HG03354 (cell line): Measurements from ENCODE around the gene MEAK7.
A peak's percentile ranks its signal among the peaks of the same experiment; 100 is the strongest.

Experiments used
- ATAC-seq: cut with Tn5 transposase; IDR thresholded peaks from one replicate; pipeline ENCODE4 v1.9.1; 2021; ENCODE audit warnings: mild to moderate bottlenecking; ENCODE audit not compliant: unreplicated experiment, poor library complexity, severe bottlenecking

Gene MEAK7

DNA sequence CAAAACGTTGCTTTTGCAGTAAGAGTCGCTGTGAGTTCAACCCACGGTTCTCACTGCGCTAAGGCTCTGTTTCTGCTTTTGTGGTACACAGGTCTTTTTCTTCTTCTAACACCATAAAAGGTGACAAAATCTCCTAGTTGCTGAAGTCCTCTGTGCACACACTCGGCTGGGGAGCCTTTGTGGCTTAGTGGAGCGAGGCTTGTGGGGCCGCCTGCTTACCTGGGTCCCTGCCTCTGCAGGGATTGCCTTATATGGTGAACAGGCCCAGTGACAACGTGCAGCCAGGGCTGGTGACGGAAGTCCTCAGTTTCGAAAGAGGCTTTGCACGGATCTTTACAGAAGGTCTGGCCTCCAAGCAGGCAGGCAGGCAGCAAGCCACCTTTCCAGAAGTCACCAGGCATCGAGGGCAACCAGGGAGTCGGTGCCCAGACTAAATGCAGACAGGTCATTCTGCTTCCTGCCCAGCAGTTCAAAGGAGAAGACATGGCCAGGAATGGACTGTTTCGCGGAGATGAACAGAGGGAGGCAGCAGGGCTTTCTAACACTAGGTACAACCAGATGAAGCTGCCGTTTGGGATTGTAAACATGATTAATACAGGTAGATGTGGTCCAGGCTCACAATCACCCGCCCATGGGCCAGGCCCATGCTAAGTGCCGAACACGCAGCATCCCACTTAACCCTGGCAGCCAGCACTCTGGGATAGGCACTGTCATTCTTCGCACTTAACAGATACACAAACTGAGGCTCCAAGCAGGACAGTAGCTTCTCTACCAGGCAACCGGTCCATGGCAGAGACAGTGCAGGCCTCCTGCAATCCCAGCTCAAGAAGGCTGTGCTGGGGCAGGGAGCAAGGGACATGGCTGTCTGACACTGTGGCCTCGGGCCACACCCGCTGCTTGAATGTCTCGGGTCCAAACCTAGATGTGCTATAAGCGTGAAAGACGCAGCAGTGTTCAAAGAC, 10.7 kb upstream of the MEAK7 start:
- peak; percentile 86 for ATAC-seq

DNA sequence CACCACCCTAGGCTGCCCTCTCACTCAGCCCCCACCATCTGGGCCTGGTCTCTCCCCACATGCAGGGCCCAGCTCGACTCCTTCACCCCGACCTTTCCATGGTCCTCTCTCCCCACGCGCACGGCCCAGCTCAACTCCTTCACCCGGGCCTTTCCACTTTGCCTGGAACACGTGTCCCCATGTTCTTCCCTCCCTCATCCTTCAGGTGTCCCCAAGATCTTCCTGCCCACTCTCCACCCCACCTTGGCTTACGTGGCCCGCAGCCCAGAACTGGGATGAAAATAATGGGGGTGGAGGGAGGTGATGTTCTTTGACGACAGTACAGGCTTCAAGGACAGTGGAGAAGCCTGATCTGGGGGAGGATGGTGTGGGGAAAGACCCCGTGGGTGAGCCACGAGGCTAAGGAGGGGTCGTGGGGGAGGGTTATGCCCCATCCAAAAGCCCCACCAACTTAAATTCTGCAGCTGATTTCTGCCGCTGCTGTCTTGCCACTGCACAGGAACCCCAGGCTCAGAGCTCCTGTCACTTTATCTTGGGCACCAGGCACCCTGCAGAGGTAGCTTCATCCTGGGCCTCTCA, 9.9 kb upstream of the MEAK7 start:
- ATAC-seq = peak; percentile 2

GRCh38 chr16:84513666-84514065, 9.2 kb upstream of the MEAK7 start:
- ATAC-seq = no peak

GRCh38 chr16:84513123-84513522, 8.7 kb upstream of the MEAK7 start:
- ATAC-seq = no peak

GRCh38 chr16:84511831-84512230, 7.4 kb upstream of the MEAK7 start:
- ATAC-seq = no peak

DNA sequence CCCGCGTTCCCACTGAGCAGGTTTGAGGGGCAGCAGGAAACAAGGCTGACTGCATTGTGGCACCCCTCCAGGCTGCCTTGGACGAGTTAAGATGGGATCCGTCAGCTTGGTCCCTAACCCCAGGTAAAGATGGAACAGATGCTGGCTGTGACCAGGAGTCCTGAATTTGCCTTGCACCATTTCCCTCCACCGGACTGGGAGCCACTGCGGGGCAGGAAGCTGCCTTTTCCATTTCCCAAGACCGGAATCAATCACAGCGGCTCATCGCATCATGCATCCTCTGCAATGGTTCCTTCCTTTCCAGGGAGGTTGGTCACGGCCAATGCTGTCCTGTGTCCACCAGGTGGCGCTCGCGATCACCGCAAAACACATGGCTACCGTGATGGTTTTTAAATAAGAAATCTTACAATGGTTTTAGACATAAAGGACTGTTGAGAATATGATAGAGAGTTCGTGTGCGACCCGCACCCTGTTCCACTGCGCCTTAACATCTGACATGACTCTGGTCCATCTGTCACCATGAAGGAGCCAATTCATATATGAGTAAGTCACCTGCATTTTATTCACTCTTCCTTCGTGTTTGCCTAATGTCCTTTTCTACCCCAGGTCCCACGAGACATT, 6.8 kb upstream of the MEAK7 start:
- ATAC-seq = peak; percentile 34

DNA sequence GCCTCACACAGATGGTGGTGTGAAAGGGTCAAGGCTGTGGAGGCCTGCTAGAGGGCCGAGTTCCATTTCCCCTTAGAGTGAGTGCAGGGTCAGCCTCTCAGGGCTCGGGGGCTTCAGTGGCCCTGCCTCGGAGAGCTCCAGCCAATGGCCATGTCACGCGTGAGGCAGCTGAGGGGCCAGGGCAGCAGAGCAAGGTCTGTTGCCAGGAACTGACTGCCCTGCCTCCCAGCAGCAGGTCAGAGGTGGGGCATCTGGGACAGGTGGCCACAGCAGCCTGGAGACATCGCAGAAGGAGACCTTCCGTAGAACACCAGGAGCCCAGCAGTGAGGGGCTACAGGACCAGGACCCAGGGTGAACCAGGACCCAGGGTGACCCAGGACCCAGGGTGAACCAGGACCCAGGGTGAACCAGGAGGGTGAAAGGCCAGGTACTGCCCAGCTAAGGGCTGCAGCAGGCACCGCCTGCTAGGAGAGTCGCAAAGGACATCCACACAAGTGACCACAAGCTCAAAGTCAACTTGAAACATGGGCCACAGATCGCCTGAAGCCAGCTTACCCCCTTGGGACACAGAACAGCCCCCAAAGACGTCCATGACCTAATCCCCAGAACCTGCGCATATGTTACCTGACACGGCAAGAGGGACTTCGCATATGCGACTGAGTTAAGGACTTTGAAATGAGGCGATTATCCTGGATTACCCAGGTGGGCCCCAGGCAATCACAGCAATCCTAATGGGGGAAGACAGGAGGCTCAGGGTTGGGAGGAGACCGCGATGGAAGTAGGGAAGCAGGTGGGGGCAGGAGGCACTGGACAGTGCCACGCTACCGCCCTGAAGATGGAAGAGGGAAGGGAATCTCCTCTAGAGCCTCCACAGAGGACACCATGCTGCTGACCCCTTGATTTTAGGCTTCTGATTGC, 4.8 kb upstream of the MEAK7 start:
- no peak for ATAC-seq

- ATAC-seq = no peak
These were observed 4.0 kb upstream of the MEAK7 start for GRCh38 chr16:84508502-84508901.

DNA sequence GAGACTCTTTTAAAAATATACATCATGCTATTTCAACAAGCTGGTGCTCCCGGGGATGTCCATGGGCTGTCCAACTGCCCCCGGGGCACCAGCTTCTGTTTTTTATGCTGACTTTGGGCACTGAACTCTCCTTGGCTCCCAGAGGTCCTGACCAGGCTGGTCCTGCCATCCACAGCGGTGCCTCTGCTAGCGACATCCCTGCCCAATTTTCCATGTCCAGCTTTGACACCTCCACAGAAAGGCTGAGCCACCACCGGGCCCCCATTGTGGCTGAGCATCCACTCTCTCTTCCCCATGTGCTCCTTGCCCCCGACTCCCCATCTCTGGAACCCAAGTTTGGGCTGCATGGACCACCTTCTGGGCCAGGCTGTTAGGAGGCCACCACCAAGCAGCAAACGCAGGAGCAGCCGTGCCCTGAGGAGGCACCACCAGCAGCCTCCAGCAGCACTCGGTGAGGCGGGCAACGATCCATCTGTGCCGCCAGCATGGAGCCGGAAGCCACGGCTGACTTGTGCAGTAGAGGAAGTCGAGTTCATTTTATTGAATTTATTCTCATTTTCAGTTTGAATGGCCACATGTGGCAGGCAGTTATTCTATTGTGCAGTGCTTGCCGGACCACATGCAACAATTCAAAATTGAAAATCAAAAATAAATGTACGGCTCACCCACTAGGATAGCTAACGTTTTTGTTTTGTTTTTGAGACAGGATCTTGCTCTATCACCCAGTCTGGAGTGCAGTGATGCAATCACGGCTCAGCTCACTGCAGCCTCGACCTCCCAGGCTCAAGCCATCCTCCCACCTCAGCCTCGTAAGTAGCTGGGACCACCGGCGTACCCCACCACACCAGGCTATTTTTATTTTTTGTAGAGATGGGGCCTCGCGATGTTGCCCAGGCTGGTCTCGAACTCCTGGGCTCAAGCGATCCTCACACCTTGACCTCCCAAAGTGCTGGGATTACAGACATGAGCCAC, 2.8 kb upstream of the MEAK7 start:
- no peak for ATAC-seq

DNA sequence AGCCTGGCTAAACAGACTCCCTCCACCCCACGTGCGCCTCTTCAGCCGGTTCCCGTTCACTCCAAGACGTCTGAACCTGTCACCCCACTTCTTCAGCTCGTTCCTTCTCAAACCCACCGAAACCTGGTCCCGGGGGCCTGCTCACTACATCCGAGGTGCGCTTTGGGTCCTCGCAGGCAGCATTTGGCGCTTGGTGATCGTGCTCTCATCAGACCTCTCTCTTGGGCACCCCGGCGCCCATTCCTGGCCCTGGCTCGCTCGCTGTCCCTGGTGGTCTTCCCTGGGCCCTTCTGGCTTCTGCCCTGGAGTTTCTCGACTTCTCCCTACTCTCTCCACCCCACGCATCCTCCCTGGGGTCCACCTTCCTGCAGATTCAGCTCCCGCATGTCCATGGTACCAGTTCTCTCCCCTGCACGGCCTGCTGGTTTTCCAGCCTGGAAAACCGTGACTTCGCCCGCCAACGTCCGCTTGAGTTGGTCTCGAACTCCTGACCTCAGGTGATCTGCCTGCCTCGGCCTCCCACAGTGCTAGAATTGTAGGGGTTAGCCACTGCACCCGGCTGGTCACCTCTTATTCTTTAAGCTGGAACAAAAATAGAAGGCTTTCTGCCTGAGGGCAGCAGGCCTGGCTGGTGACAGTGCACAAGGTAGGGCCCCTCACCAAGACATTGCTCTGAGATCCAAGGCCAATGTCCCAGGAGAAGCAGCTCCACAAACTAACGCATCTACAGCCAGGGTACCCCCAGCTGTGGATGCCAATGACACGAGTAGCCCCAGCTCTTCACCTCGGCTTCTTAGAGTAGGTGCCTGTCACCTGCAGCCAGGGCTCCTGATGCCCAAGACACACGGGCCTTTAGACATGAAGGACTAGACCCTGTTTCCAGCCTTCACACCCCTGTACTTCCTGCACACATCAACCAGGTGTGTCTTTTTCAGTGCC, 1.1 kb upstream of the MEAK7 start:
- ATAC-seq = peak; percentile 2

DNA sequence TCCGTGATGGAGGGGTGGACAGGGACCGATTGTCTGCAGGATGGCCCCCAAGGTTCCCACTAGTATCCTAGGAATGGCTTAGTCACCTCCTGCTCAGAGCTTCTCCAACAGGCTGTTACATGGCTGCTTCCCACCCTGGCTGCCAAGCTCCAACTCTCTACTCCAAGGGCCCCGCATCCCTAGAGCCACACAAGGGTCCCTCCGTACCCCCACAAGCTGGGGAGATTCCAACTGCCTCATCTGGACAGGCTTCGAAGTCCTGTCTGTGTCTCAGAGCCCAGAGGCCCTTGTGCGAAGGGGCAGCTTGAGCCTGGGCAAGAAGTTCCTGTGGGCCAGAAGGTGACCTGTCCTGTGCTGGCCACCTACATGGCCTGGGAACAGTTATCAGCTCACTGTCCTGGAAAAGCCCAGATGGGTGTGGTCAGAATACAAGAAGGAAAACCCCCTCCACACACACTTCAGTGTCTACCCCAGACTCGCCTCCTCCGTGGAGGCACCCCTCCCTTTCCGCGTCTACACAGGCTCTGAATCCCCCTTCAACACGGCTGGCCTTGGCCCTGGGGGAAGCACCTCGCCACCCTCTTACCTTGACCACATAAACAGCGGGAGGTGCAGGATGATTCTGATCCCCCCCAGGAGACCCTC, 586 bp downstream of the MEAK7 start:
- ATAC-seq = peak; percentile 2

DNA sequence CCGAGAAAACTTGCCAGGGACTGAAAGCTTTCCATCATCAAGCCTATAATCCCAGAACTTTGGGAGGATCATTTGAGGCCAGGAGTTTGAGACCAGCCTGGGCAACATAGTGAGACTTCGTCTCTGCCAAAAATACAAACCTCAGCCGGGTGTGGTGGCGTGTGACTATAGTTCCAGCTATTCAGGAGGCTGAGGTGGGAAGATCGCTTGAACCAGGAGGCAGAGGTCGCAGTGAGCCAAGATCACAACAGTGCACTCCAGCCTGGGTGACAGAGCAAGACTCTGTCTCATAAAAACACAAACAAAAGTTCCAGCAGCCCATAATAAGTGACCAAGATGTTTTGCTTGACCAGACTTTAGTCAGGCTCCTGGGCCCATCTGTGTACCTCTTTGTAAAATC, 1.9 kb downstream of the MEAK7 start:
- ATAC-seq = no peak

DNA sequence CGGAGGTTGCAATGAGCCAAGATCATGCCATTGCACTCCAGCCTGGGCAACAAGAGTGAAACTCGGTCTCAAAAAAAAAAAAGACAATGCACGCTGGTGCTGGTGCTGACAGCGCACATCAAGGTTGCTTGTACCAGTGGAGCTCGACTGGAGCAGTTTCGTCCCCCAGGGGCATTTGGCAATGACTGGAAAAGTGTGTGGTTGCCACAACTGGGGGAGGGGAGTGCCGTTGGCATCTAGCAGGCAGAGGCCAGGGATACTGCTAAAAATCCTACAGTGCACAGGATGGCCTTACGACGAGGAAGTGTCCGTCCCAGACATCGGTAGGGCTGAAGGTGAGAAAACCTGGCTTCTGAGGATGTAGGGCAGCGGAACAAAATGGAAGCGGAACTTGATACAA, 2.4 kb downstream of the MEAK7 start:
- ATAC-seq = no peak

- ATAC-seq = no peak
These were observed 3.3 kb downstream of the MEAK7 start for GRCh38 chr16:84501077-84501735.

DNA sequence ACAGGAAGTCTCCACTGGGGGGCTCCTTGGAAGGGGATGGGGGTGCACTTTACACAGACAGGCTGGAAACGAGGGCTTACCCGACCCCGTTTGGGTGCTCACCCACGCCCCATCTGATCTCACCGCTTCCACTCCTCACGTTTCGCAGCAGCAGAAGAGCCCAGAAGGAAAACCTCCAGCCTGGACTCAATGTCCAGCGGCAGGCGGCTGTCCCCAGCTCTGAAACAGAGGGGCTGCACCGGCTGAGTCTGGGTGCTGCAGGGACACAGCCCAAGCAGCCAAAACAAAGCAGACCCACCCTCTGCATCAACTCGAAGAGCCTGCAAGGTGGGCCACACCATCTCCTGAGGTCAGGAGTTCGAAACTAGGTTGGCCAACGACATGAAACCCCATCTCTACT, 3.9 kb downstream of the MEAK7 start:
- ATAC-seq = no peak

DNA sequence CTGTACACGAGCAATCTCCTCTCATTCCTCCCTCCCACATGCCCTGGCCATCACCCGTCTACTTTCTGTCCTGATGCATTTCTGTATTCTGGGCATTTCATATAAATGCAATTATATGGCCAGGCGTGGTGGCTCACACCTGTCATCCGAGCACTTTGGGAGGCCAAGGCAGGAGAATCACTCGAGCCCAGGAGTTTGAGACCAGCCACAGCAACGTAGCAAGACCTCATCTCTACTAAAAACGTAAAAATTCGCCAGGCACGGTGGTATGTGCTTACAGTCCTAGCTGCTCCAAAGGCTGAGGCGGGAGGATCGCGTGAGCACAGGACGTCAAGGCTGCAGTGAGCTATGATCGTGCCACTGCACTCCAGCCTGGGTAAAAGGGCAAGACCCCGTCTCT, 4.8 kb downstream of the MEAK7 start:
- ATAC-seq = no peak
